Neural cell (in vitro differentiated cells): ENCODE data around the gene GRN. TPM values are rescaled to one million over a fixed set of nuclear protein-coding genes. Genes with fewer than 3 reads are reported as not detected.

ENCODE experiments used
- H2AFZ ChIP-seq: fragments of 200-600, 300-800 bp; sonication (generic), shearing (Covaris generic); 2 replicates; pipeline ENCODE4 v1.6.0; 2014; ENCODE audit warnings: low read depth, mild to moderate bottlenecking, antibody characterized with exemption, low read length, moderate library complexity
- H3F3A ChIP-seq: fragments of 200-600 bp; shearing (Covaris generic); 2 replicates; pipeline ENCODE4 v1.6.1; 2016; ENCODE audit warnings: mild to moderate bottlenecking, moderate library complexity, mixed read lengths, antibody characterized with exemption, low read length; ENCODE audit not compliant: insufficient read depth, poor library complexity, severe bottlenecking
- H3K27ac ChIP-seq: fragments of 200-600, 300-800 bp; sonication (generic), shearing (Covaris generic); 2 replicates; pipeline ENCODE4 v1.5.1; 2014; ENCODE audit warnings: mild to moderate bottlenecking, low read length, moderate library complexity
- H3K27me3 ChIP-seq: fragments of 300-800, 200-600 bp; sonication (generic), shearing (Covaris generic); 2 replicates; pipeline ENCODE4 v1.6.0; 2014; ENCODE audit warnings: mild to moderate bottlenecking, low read depth, low read length, moderate library complexity; ENCODE audit not compliant: insufficient read depth
- H3K36me3 ChIP-seq: fragments of 300-800, 200-600 bp; sonication (generic), shearing (Covaris generic); 2 replicates; pipeline ENCODE4 v1.5.1; 2014; ENCODE audit warnings: mild to moderate bottlenecking, antibody characterized with exemption, low read length, moderate library complexity; ENCODE audit not compliant: insufficient read depth
- H3K4me2 ChIP-seq: fragments of 300-800, 200-600 bp; sonication (generic), shearing (Covaris generic); 2 replicates; pipeline ENCODE4 v1.6.0; 2014; ENCODE audit warnings: mild to moderate bottlenecking, low read length
- H3K4me3 ChIP-seq: fragments of 300-800, 200-600 bp; sonication (generic), shearing (Covaris generic); 2 replicates; pipeline ENCODE4 v1.5.1; 2014; ENCODE audit warnings: mild to moderate bottlenecking, low read length, moderate library complexity
- H3K79me2 ChIP-seq: fragments of 200-600 bp; shearing (Covaris generic); replicated peaks from 2 replicates; pipeline ENCODE4 v1.6.0; 2014; ENCODE audit warnings: mild to moderate bottlenecking, low read length, moderate library complexity; ENCODE audit not compliant: insufficient read depth
- H3K9ac ChIP-seq: fragments of 300-800, 200-600 bp; sonication (generic), shearing (Covaris generic); 2 replicates; pipeline ENCODE4 v1.6.1; 2016; ENCODE audit warnings: mild to moderate bottlenecking, low read length, mixed read lengths
- H3K9me2 ChIP-seq: fragments of 200-600 bp; shearing (Covaris generic); 2 replicates; pipeline ENCODE4 v1.6.1; 2016; ENCODE audit warnings: mild to moderate bottlenecking, low read length, mixed read lengths; ENCODE audit not compliant: insufficient read depth
- H3K9me3 ChIP-seq: fragments of 200-600, 300-800 bp; sonication (generic), shearing (Covaris generic); 2 replicates; pipeline ENCODE4 v1.6.1; 2016; ENCODE audit warnings: mild to moderate bottlenecking, mixed run types, low read length, moderate library complexity, mixed read lengths
- H4K20me1 ChIP-seq: fragments of 200-600 bp; shearing (Covaris generic); 2 replicates; pipeline ENCODE4 v1.6.1; 2016; ENCODE audit warnings: mild to moderate bottlenecking, mixed run types; ENCODE audit not compliant: insufficient read depth
- EP300 ChIP-seq: fragments of 450-650 bp; conservative IDR thresholded peaks from 2 replicates; pipeline ENCODE4 v1.6.1; 2014; ENCODE audit warnings: antibody characterized with exemption, mild to moderate bottlenecking, moderate library complexity; ENCODE audit not compliant: poor library complexity, severe bottlenecking
- EZH2 ChIP-seq: fragments of 200-600, 300-800 bp; shearing (Covaris generic), sonication (generic); IDR thresholded peaks from 2 replicates; pipeline ENCODE4 v1.6.1; 2014; ENCODE audit warnings: antibody characterized with exemption, low read length, borderline replicate concordance, mild to moderate bottlenecking; ENCODE audit not compliant: insufficient read depth, poor library complexity, severe bottlenecking
- MXI1 ChIP-seq: fragments of 450-650 bp; conservative IDR thresholded peaks from 2 replicates; pipeline ENCODE4 v1.6.1; 2014; ENCODE audit warnings: antibody characterized with exemption, mild to moderate bottlenecking; ENCODE audit not compliant: poor library complexity, severe bottlenecking
- POLR2AphosphoS5 ChIP-seq: IDR thresholded peaks from 2 replicates; pipeline ENCODE4 v1.6.1; 2012
- RAD21 ChIP-seq: fragments of 450-650 bp; conservative IDR thresholded peaks from 2 replicates; pipeline ENCODE4 v1.6.1; 2014; ENCODE audit warnings: antibody characterized with exemption, mild to moderate bottlenecking, moderate library complexity
- SMC3 ChIP-seq: fragments of 450-650 bp; conservative IDR thresholded peaks from 2 replicates; pipeline ENCODE4 v1.6.1; 2014; ENCODE audit warnings: antibody characterized with exemption, mild to moderate bottlenecking, moderate library complexity; ENCODE audit not compliant: poor library complexity
- TAF1 ChIP-seq: IDR thresholded peaks from 2 replicates; pipeline ENCODE4 v1.6.1; 2012; ENCODE audit warnings: low read depth
- polyA plus RNA-seq: library from polyadenylated mRNA; depleted of rRNA; stranded (reverse); fragments of >200 nt; gene quantifications from 2 replicates; pipeline ENCODE4 v1.2.3, GENCODE V29; 2014
- TF ChIP-seq, protein P1 (sequence below): fragments of 450-650 bp; IDR thresholded peaks from 2 replicates; pipeline ENCODE4 v1.5.1; 2014; ENCODE audit warnings: antibody characterized with exemption, mild to moderate bottlenecking, moderate library complexity; ENCODE audit not compliant: poor library complexity, severe bottlenecking
- TF ChIP-seq, protein P2 (sequence below): IDR thresholded peaks from 2 replicates; pipeline ENCODE4 v1.6.1; 2012; ENCODE audit warnings: borderline replicate concordance

Gene GRN
- polyA plus RNA-seq, 1 donor from 2014 or later, result 21.8 TPM

DNA sequence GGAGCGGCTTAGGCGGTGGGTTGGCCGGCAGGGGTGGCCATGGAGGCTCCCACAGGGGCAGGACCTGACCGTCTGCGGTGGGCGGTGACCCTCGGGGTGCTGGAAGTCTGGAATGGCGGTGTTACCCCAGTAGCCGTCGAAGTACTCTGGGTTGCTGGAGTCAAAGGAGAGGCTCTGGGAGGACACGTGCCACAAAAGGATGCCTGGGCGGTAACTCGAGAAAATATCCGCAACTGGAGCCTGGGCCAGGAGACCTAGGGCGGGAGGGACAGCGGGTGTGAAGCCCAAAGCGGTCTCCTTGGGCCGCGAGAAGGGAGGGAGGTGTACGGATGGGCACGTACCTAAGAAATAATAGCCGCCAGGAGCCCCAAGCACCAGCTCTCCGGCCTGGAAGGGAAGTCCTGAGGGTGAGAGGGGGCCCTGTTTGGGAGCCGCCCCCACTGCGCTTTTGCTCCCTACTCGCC is 39.8 kb downstream of the GRN start:
- H3K4me2 ChIP-seq, result no peak overlapping the region
- H3K9me2 ChIP-seq, result no peaks in the 10 kb centered on the region
- H3K9me3 ChIP-seq, result no peaks in the 10 kb centered on the region
- peak overlapping the region; percentile 67 for H3K4me3 ChIP-seq
- TF ChIP-seq EZH2 (no peak), RAD21 (no peak)
- H3K27me3 ChIP-seq, result peaks cover 15% of the 10 kb centered on the region
- H3K9ac ChIP-seq, result peak overlapping the region; percentile 53
- H3F3A ChIP-seq, result no peaks in the 10 kb centered on the region
- no peak overlapping the region for H3K27ac ChIP-seq
- no peak overlapping the region for H2AFZ ChIP-seq
- H4K20me1 ChIP-seq, result no peaks in the 10 kb centered on the region
- no peaks in the 10 kb centered on the region for H3K36me3 ChIP-seq
- H3K79me2 ChIP-seq, result no peaks in the 10 kb centered on the region

DNA sequence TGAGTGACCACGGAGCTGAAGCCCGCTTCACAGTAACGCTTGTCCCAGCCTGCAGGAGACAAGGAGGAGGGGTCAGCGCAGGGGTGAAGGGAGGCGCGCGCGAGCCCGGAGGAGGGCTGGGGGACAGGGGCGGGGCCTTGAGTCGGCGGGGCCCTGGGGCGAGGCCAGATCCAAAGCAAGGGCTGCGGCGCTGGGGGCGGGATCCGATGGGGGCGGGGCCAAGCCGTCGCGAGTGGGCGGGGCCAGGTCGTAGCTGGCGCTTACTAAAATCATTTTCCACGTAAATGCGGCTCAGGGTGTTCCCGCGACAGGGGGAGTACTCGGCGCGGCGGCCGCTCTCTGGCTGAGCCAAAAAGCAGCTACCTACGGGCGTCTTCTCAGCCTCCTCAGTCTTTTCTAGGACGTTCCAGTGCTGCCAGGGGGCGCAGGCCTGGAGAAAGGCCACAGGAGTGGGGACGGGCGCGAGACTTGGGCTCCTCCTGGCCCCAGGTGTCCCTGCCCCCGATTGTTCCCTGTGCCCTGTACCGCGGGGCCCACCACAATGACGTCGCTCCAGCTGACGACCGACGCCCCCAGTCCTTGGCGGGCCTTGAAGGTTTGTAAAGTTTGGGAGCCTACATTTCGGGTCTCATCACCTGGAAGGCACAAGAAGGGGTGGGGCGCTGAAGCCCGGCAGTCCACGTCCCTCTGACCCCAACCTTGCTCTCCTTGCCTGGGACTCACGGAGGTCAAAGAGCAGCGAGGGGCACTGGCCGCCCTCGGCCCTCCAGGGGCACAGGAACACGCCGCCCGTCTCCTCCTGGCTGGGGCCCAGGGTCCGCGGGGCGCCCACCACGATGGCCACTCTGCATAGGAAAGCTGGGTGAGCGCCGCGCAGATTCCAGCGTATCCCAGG is 40.4 kb downstream of the GRN start:
- no peaks in the 10 kb centered on the region for H3K36me3 ChIP-seq
- H3K27ac ChIP-seq, result no peak overlapping the region
- no peaks in the 10 kb centered on the region for H3F3A ChIP-seq
- TF ChIP-seq POLR2AphosphoS5, result no peak
- TF ChIP-seq, protein P1, sequence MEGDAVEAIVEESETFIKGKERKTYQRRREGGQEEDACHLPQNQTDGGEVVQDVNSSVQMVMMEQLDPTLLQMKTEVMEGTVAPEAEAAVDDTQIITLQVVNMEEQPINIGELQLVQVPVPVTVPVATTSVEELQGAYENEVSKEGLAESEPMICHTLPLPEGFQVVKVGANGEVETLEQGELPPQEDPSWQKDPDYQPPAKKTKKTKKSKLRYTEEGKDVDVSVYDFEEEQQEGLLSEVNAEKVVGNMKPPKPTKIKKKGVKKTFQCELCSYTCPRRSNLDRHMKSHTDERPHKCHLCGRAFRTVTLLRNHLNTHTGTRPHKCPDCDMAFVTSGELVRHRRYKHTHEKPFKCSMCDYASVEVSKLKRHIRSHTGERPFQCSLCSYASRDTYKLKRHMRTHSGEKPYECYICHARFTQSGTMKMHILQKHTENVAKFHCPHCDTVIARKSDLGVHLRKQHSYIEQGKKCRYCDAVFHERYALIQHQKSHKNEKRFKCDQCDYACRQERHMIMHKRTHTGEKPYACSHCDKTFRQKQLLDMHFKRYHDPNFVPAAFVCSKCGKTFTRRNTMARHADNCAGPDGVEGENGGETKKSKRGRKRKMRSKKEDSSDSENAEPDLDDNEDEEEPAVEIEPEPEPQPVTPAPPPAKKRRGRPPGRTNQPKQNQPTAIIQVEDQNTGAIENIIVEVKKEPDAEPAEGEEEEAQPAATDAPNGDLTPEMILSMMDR, result peak; percentile 28
- H3K4me3 ChIP-seq, result peak overlapping the region; percentile 67
- no peaks in the 10 kb centered on the region for H4K20me1 ChIP-seq
- H3K4me2 ChIP-seq, result peak overlapping the region; percentile 30
- peaks cover 15% of the 10 kb centered on the region for H3K27me3 ChIP-seq
- H2AFZ ChIP-seq, result no peak overlapping the region
- no peaks in the 10 kb centered on the region for H3K9me3 ChIP-seq
- no peaks in the 10 kb centered on the region for H3K9me2 ChIP-seq
- H3K9ac ChIP-seq, result peak overlapping the region; percentile 53
- H3K79me2 ChIP-seq, result no peaks in the 10 kb centered on the region

DNA sequence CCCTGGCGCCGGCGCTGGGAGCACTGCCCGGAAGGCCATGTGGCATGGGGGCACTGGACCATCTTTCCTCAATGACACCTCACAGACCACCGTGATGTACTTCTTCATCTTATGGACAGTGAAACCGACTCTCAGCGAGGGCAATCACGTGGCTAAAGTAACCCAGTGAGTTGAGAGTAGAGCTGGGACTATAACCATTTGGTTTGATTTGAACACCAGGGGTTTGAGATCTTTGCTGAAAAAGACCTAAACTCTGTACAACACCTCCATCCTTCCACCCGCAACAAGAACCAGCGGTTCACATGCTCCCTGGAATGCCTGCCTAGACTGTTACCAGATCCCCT is 41.1 kb downstream of the GRN start:
- no peak overlapping the region for H3K9ac ChIP-seq
- H3K27ac ChIP-seq, result no peak overlapping the region
- no peaks in the 10 kb centered on the region for H3K36me3 ChIP-seq
- H3K9me2 ChIP-seq, result no peaks in the 10 kb centered on the region
- TF ChIP-seq TAF1 (no peak), POLR2AphosphoS5 (no peak), EZH2 (no peak), RAD21 (no peak), SMC3 (no peak), EP300 (no peak), MXI1 (no peak)
- TF ChIP-seq, protein P1, result no peak
- TF ChIP-seq, protein P2, sequence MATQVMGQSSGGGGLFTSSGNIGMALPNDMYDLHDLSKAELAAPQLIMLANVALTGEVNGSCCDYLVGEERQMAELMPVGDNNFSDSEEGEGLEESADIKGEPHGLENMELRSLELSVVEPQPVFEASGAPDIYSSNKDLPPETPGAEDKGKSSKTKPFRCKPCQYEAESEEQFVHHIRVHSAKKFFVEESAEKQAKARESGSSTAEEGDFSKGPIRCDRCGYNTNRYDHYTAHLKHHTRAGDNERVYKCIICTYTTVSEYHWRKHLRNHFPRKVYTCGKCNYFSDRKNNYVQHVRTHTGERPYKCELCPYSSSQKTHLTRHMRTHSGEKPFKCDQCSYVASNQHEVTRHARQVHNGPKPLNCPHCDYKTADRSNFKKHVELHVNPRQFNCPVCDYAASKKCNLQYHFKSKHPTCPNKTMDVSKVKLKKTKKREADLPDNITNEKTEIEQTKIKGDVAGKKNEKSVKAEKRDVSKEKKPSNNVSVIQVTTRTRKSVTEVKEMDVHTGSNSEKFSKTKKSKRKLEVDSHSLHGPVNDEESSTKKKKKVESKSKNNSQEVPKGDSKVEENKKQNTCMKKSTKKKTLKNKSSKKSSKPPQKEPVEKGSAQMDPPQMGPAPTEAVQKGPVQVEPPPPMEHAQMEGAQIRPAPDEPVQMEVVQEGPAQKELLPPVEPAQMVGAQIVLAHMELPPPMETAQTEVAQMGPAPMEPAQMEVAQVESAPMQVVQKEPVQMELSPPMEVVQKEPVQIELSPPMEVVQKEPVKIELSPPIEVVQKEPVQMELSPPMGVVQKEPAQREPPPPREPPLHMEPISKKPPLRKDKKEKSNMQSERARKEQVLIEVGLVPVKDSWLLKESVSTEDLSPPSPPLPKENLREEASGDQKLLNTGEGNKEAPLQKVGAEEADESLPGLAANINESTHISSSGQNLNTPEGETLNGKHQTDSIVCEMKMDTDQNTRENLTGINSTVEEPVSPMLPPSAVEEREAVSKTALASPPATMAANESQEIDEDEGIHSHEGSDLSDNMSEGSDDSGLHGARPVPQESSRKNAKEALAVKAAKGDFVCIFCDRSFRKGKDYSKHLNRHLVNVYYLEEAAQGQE, result no peak
- no peaks in the 10 kb centered on the region for H4K20me1 ChIP-seq
- no peaks in the 10 kb centered on the region for H3K79me2 ChIP-seq
- H3K4me2 ChIP-seq, result no peak overlapping the region
- peaks cover 15% of the 10 kb centered on the region for H3K27me3 ChIP-seq
- no peaks in the 10 kb centered on the region for H3K9me3 ChIP-seq
- no peaks in the 10 kb centered on the region for H3F3A ChIP-seq
- no peak overlapping the region for H2AFZ ChIP-seq
- H3K4me3 ChIP-seq, result peak overlapping the region; percentile 67
